GM10266 (cell line): ENCODE measurements around the gene MYO1C.
"Not testable (repeated sequence)": the region's sequence is repeated elsewhere in the genome, so short reads cannot be mapped to it uniquely, and the experiment has no call there.

Experiments used
- DNase-seq: peaks from one replicate; pipeline ENCODE4 v3.0.0; 2012; ENCODE audit errors: extremely low spot score
- TF ChIP-seq, protein P1 (sequence below): IDR thresholded peaks from 2 replicates; pipeline ENCODE4 v1.5.1; 2012; ENCODE audit warnings: mild to moderate bottlenecking, low read depth; ENCODE audit not compliant: control insufficient read depth, insufficient read depth; ENCODE audit errors: missing control alignments

Gene MYO1C

DNA sequence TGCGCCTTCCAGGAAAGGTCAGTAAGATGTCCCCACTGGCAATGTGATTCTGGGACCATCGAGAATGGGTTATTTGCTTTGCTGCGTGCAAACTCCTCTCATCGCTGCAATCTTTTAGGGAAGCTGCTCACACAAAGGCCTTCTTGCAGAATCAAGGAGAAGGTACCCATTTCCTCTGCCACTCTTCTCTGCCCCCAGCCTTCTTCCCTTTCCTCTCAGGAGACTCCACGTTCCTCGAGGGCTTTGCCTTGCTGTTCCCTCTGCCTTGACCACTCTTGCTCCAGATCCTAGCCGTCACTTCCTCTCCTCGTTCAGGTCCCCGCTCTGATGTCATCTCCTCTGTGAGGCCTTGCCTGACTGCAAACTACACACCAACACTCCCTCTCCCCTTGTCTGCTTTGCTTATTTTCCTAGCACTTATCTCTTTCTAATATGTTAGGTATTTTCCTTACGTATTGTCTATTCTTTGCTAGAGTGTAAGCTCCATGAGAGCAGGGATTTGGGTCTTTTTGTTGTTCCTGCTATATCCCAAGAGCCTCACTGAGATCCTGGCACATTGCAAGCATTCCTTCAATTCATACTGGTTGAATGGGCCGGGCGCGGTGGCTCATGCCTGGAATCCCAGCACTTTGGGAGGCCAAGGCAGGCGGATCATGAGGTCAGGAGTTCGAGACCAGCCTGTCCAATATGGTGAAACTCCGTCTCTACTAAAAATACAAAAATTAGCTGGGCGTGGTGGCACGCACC is 31.1 kb downstream of the MYO1C start:
- DNase-seq = no peak
- TF ChIP-seq, protein P1, sequence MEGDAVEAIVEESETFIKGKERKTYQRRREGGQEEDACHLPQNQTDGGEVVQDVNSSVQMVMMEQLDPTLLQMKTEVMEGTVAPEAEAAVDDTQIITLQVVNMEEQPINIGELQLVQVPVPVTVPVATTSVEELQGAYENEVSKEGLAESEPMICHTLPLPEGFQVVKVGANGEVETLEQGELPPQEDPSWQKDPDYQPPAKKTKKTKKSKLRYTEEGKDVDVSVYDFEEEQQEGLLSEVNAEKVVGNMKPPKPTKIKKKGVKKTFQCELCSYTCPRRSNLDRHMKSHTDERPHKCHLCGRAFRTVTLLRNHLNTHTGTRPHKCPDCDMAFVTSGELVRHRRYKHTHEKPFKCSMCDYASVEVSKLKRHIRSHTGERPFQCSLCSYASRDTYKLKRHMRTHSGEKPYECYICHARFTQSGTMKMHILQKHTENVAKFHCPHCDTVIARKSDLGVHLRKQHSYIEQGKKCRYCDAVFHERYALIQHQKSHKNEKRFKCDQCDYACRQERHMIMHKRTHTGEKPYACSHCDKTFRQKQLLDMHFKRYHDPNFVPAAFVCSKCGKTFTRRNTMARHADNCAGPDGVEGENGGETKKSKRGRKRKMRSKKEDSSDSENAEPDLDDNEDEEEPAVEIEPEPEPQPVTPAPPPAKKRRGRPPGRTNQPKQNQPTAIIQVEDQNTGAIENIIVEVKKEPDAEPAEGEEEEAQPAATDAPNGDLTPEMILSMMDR = no peak

DNA sequence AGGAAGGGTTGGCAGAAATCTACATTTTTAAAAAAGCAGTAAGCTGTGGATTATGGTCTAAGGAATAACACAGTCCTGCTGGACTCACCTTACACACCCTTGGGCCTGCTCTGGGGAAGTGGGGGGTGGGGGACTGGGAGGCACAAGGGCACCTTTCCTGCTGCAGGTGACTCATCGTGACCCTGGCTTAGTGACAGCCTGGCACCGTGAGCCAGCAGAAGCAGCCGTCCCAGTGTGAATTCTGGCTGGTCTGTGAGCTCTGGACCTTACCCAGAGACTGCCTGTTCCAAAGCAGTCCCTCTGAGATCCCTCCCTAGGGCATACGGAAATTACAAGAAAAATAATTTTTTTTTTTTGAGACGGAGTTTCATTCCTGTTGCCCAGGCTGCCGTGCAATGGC is 32.3 kb downstream of the MYO1C start:
- DNase-seq = no peak
- TF ChIP-seq, protein P1 = no peak

DNA sequence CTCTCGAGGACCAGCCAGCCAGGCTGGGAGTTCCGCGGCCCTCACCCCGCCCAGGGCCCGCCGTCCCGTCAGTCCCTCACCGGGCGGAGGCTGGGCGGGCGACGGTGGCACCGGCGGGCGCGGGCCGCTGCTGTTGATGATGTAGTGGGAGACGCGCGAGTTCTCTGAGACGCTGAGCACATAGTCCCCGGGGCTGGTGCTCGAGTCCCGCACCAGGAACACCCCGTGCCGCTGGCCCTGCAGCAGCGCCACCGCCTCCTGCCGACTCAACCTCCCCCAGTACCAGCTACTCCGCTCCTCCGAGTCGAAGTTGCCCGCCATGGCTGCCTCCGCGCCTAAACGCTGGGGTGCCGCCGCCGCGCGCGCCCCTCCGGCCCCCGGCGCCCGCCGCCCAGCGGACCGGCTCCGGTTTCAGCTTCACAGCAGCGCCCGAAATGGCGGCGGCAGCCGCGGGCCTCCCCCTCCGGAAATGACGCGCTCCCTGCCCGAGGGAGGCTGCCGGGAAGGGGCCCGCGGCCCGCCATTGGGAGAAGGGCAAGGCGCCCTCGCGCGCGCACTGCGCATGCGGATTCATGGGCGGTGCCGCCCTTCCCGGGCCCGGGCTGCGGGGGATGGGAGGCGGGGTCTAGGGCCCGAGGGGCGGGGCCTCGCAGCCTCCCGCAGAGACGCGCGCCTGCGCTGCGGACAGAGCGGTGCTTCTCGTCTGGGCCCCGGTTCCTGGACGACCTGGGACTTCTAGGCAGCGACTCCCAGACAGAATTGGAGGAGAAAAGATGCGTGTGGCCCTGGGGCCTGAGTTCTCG is 36.5 kb downstream of the MYO1C start, which contains the start of gene CRK:
TSS of gene CRK (minus strand) at position 436 of the 803 bp plus-strand sequence. CDS start at position 321, 115 bp downstream.
- DNase-seq = peak; percentile 100
- TF ChIP-seq, protein P1 = no peak

DNA sequence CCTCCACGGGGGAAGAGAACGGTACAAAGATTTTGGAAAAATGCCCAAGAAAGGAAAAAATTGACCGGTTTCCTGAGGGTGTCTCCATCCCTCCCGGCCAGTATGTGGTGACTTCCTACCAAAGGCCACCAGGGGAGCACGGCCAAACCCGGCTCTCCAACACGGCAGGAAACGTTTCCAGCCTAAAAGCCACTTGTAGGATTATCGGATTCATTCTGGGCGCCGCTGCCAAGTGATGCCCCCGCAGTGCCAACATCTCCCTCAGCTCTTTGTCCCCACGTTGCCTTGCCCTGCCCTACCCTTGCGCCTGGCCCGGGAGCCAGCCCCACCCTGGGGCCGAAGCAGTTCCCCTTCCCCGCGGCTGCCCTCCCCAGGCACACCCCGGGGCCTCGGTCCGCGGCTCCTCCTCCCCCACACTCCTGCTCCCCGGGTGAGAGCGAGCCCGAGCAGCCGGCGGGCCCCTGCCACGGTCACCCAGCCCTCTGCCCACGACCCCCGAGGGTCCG is 37.1 kb downstream of the MYO1C start:
- TF ChIP-seq, protein P1 = peak; percentile 36
- no peak for DNase-seq

DNA sequence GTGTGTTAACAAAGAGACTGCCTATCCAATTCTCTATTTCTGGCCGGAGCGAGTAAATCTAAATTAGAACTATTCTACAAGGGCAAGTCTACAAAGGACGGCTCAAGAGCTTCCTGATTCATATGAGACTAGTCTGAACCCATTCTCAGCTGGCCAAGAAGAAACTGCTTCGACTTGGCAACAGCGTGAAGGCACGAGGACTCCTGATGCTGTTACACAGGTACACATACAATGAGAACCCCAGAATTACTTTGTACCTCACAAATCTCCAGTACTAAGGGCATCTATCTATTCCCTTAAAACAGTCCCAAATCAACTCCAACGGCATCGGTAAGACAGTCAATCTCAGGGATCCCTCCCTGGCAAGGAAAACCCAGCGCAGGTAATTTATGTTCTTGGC is 37.9 kb downstream of the MYO1C start:
- DNase-seq = no peak
- TF ChIP-seq, protein P1 = no peak

DNA sequence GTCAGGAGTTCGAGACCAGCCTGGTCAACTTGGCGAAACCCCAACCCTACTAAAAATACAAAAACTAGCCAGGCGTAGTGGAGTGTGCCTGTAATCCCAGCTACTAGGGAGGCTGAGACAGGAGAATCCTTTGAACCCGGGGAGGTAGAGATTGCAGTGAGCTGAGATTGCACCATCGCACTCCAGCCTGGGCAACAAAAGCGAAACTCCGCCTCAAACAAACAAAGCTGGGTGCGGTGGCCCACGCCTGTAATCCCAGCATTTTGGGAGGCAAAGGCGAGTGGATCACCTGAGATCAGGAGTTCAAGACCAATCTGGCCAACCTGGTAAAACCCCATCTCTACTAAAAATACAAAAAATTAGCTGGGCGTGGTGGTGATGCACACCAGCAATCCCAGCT is 38.8 kb downstream of the MYO1C start:
- DNase-seq = not testable (repeated sequence)

DNA sequence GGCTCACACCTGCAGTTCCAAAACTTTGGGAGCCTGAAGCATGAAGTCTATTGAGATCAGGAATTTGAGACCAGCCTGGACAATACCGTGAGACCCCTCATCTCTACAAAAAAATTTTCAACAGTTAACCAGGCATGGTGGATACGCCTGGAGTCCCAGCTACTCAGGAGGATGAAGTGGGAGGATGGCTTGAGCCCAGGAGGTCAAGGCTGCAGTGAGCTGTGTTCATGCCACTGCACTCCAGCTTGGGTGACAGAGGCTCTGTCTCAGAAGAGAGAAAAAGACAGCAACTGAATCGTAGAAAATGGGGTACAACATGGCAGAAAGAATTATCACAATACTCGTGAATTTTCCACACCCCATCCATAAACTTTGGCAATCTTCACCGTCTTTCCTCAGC is 39.6 kb downstream of the MYO1C start:
- DNase-seq = no peak
- TF ChIP-seq, protein P1 = no peak

DNA sequence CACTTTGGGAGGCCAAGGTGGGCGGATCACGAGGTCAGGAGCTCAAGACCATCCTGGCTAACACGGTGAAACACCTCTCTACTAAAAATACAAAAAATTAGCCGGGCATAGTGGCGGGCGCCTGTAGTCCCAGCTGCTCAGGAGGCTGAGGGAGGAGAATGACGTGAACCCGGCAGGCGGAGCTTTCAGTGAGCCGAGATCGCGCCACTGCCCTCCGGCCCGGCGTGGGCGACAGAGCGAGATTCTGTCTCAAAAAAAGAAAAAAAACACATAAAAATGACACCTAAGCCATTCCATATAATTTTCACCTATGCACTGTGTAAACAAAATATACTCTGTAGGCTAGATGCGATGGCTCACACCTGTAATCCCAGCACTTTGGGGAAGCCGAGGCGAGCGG is 42.2 kb downstream of the MYO1C start:
- DNase-seq = not testable (repeated sequence)
